ENCODE measurements around the gene JAK1.
A peak's percentile ranks its signal among the peaks of the same experiment; 100 is the strongest.
"Not testable (repeated sequence)": the region's sequence is repeated elsewhere in the genome, so short reads cannot be mapped to it uniquely, and the experiment has no call there.

JAK1 gene

GRCh38 chr1:64838486-64838885 lies 127.9 kb downstream of the JAK1 start:
- no peak for DNase-seq (ENCODE audit: low read depth)

- no peak for DNase-seq (ENCODE audit: low read depth)
Measured at GRCh38 chr1:64836802-64837201, 129.5 kb downstream of the JAK1 start.

GRCh38 chr1:64834734-64835133 lies 131.6 kb downstream of the JAK1 start:
- DNase-seq (ENCODE audit: low read depth), result no peak

- no peak for DNase-seq (ENCODE audit: low read depth)
Measured at GRCh38 chr1:64830030-64830651, 136.2 kb downstream of the JAK1 start.

- no peak for DNase-seq (ENCODE audit: low read depth)
Measured at GRCh38 chr1:64829411-64830029, 136.8 kb downstream of the JAK1 start.

GRCh38 chr1:64828829-64829228 lies 137.5 kb downstream of the JAK1 start:
- no peak for DNase-seq (ENCODE audit: low read depth)

- no peak for DNase-seq (ENCODE audit: low read depth)
Measured at GRCh38 chr1:64826991-64827390, 139.4 kb downstream of the JAK1 start.

- peak; percentile 18 for DNase-seq (ENCODE audit: low read depth)
Measured at GRCh38 chr1:64823691-64824476, 142.5 kb downstream of the JAK1 start.

- DNase-seq (ENCODE audit: low read depth), result no peak
Measured at GRCh38 chr1:64822621-64823020, 143.7 kb downstream of the JAK1 start.

- DNase-seq (ENCODE audit: low read depth), result not testable (repeated sequence)
Measured at GRCh38 chr1:64820572-64820971, 145.8 kb downstream of the JAK1 start.

- DNase-seq (ENCODE audit: low read depth), result not testable (repeated sequence)
Measured at GRCh38 chr1:64817364-64817763, 149.0 kb downstream of the JAK1 start.

GRCh38 chr1:64814427-64814826 lies 151.9 kb downstream of the JAK1 start:
- DNase-seq (ENCODE audit: low read depth), result no peak

- no peak for DNase-seq (ENCODE audit: low read depth)
Measured at GRCh38 chr1:64811131-64811530, 155.2 kb downstream of the JAK1 start.

GRCh38 chr1:64810001-64810400 lies 156.3 kb downstream of the JAK1 start:
- DNase-seq (ENCODE audit: low read depth), result no peak

GRCh38 chr1:64809309-64809708 lies 157.0 kb downstream of the JAK1 start:
- DNase-seq (ENCODE audit: low read depth), result no peak

GRCh38 chr1:64801851-64802523 lies 164.4 kb downstream of the JAK1 start:
- DNase-seq (ENCODE audit: low read depth), result no peak

GRCh38 chr1:64798872-64799271 lies 167.5 kb downstream of the JAK1 start:
- DNase-seq (ENCODE audit: low read depth), result no peak

GRCh38 chr1:64790832-64791487 lies 175.4 kb downstream of the JAK1 start:
- DNase-seq (ENCODE audit: low read depth), result no peak
